Heart left ventricle (tissue), 13 donors: ENCODE results near the gene AGR3.

Source experiments
- CTCF ChIP-seq, 12 donors: fragments of 200-600 bp; sonication (generic) in 4 of 12; IDR thresholded peaks; one replicate each; pipeline versions ENCODE4 v1.5.0 to v1.8.0; 2018 to 2022; ENCODE audit warnings: antibody characterized with exemption in 12 of 12, mild to moderate bottlenecking in 5 of 12
- POLR2A ChIP-seq, 2 donors: fragments of 450-650 bp; IDR thresholded peaks; one replicate each; pipeline ENCODE4 v1.6.1; 2017; ENCODE audit warnings: antibody characterized with exemption in 2 of 2, mild to moderate bottlenecking in 2 of 2, moderate library complexity in 2 of 2
- donor health status: ischemic (EF 13 %, LVEDD 7.1; RV severe dilation, severe dysfunction).
- donor health status: DM: no; HTN: yes; CAD: no.
- donor health status: DM: no; HTN: no; CAD: no.
- donor health status: ischemic (EF 25% LVEDD 6.9; RV normal size, moderate dysfunction).
- donor health status: ischemic (EF 25% LVEDD 5.7; RV mildly dilated, moderate dysfunction).
- donor health status: ischemic (EF 35%, LVEDD 5.7; RV mildly dilated, moderate dysfunction).
- donor health status: nonischemic (EF 11% LVEDD 7.7; RV severe dilation, severe dysfunction).
- donor health status: DM: yes; HTN: yes; CAD: no.
- donor health status: PGD.
- donor health status: ischemic (EF 29% LVEDD 5.4; RV normal size, mild dysfunction).
- donor health status: nonischemic (EF 23%, LVEDD 6.1; RV moderate dilation, normal function).

DNA sequence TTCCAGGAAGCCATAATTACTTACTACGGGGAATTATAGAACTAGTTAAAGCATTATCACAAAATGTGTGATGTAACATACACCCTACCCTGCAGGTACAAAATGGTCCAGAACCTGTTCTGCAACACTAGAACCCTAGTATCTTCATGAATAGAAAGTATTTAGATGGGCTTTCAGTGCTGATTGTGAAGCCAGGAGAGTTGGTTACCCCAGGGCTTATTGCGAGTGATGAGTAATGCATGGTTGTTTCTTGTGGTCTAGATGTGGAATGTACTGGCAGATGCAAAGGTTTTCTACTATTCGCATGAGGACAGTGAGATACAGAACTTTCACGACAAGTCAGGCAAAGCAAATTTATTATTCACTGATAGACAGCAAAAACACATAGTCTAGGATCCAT, 33.6 kb upstream of the AGR3 start:
- TF ChIP-seq POLR2A (IDR thresholded peaks at IDR 0.05) (no peak), CTCF (IDR thresholded peaks at IDR 0.05) (no peak)
